Gastroesophageal sphincter (tissue), 3 donors: ENCODE data around the gene ZNF611.

Source experiments
- EP300 ChIP-seq: sonication (generic); formaldehyde crosslinking; IDR thresholded peaks from one replicate; pipeline ENCODE4 v1.6.1; 2017; ENCODE audit warnings: antibody characterized with exemption, mild to moderate bottlenecking
- POLR2A ChIP-seq, 2 donors: fragments of 450-650 bp; IDR thresholded peaks; one replicate each; pipeline ENCODE4 v1.6.1; 2017; ENCODE audit warnings: antibody characterized with exemption in 2 of 2, mild to moderate bottlenecking in 2 of 2, moderate library complexity in 1 of 2
- POLR2AphosphoS5 ChIP-seq: sonication (generic); formaldehyde crosslinking; IDR thresholded peaks from one replicate; pipeline ENCODE4 v1.6.1; 2017; ENCODE audit warnings: antibody characterized with exemption
- TF ChIP-seq, protein P1 (sequence below), 4 experiments: fragments of 200-600 bp in 2 of 4; fragments of 450-650 bp in 2 of 4; sonication (generic) in 1 of 4; IDR thresholded peaks; one replicate each; pipeline ENCODE4 v1.5.1; 2017 to 2019; ENCODE audit warnings: antibody characterized with exemption in 4 of 4, mild to moderate bottlenecking in 2 of 4, moderate library complexity in 2 of 4

GRCh38 chr19:52695996-52696395, 38.8 kb downstream of the ZNF611 start:
- TF ChIP-seq, protein P1, sequence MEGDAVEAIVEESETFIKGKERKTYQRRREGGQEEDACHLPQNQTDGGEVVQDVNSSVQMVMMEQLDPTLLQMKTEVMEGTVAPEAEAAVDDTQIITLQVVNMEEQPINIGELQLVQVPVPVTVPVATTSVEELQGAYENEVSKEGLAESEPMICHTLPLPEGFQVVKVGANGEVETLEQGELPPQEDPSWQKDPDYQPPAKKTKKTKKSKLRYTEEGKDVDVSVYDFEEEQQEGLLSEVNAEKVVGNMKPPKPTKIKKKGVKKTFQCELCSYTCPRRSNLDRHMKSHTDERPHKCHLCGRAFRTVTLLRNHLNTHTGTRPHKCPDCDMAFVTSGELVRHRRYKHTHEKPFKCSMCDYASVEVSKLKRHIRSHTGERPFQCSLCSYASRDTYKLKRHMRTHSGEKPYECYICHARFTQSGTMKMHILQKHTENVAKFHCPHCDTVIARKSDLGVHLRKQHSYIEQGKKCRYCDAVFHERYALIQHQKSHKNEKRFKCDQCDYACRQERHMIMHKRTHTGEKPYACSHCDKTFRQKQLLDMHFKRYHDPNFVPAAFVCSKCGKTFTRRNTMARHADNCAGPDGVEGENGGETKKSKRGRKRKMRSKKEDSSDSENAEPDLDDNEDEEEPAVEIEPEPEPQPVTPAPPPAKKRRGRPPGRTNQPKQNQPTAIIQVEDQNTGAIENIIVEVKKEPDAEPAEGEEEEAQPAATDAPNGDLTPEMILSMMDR (IDR thresholded peaks at IDR 0.05): no peak
- TF ChIP-seq EP300 (no peak), POLR2AphosphoS5 (no peak), POLR2A (IDR thresholded peaks at IDR 0.05) (no peak)
